GM12878 (cell line): ENCODE data around the gene MTRR. TPM values are rescaled to one million over a fixed set of nuclear protein-coding genes. Genes with fewer than 3 reads are reported as not detected.

Experiments used
- ATAC-seq: fragments of 200-7000 bp; cut with Tn5 transposase; 3 replicates; pipeline ENCODE4 v1.9.1; 2020; ENCODE audit warnings: mild to moderate bottlenecking, moderate library complexity
- BruUV-seq: library from RNA; stranded (reverse); fragments of 400-500 nt; replicated peaks from 2 replicates; lab custom pipeline; 2021; lab: Mats Ljungman, UMichigan
- CTCF ChIA-PET: fragments of 300-600 bp; sonication (Branson Sonifier 250); formaldehyde crosslinking; extraction: SDS; loops from one replicate; lab custom pipeline; 2021; ENCODE audit warnings: inconsistent platforms; lab: Yijun Ruan, JAX
- POLR2A ChIA-PET: fragments of 350-600 bp; formaldehyde crosslinking; extraction: SDS; loops from one replicate; lab custom pipeline; 2021; ENCODE audit warnings: inconsistent platforms; lab: Charles Lee
- RAD21 ChIA-PET: fragments of 300-600 bp; sonication (Branson Sonifier 250); formaldehyde crosslinking; loops from one replicate; lab custom pipeline; 2023; ENCODE audit warnings: antibody characterized with exemption; ENCODE audit not compliant: unreplicated experiment; lab: Charles Lee
- SMC1A ChIA-PET: fragments of 300-600 bp; sonication (Branson Sonifier 250); formaldehyde crosslinking; loops from one replicate; lab custom pipeline; 2023; ENCODE audit not compliant: unreplicated experiment, uncharacterized antibody; lab: Charles Lee
- DNase-seq: peaks from one replicate; pipeline ENCODE4 v3.0.0-alpha.2; 2011; ENCODE audit warnings: low read depth, low spot score
- FAIRE-seq: peaks from 3 replicates; lab custom pipeline; 2011; peaks lifted over from hg19 to GRCh38; lab: Jason Lieb, UNC
- H2AFZ ChIP-seq: 2 replicates; pipeline ENCODE4 v1.6.0; 2011; ENCODE audit warnings: low read depth, low read length, control low read depth; ENCODE audit not compliant: control insufficient read depth
- H3K27ac ChIP-seq: 2 replicates; pipeline ENCODE4 v1.5.1; 2011; ENCODE audit warnings: control low read depth; ENCODE audit not compliant: control insufficient read depth, insufficient read depth
- H3K27me3 ChIP-seq, 2 experiments: replicated peaks in 1 of 2; 2 replicates each; pipeline versions ENCODE4 v1.6.0 to v1.6.1; 2011; ENCODE audit warnings: low read length in 1 of 2; ENCODE audit not compliant: control insufficient read depth in 2 of 2, insufficient read depth in 2 of 2
- H3K36me3 ChIP-seq, 2 experiments: 2 replicates each; pipeline ENCODE4 v1.5.1; 2011; ENCODE audit warnings: low read length in 1 of 2; ENCODE audit not compliant: control insufficient read depth in 2 of 2, insufficient read depth in 2 of 2
- H3K4me1 ChIP-seq: 2 replicates; pipeline ENCODE4 v1.6.1; 2011; ENCODE audit warnings: mild to moderate bottlenecking, low read length, moderate library complexity, mixed read lengths; ENCODE audit not compliant: control insufficient read depth, insufficient read depth
- H3K4me2 ChIP-seq: 2 replicates; pipeline ENCODE4 v1.6.0; 2011; ENCODE audit warnings: control low read depth; ENCODE audit not compliant: control insufficient read depth, insufficient read depth
- H3K4me3 ChIP-seq: fragments of 200-600 bp; sonication (generic); 2 replicates; pipeline ENCODE4 v1.5.1; 2016
- H3K79me2 ChIP-seq: 2 replicates; pipeline ENCODE4 v1.6.0; 2011; ENCODE audit warnings: low read length; ENCODE audit not compliant: control insufficient read depth, insufficient read depth
- H3K9ac ChIP-seq: 2 replicates; pipeline ENCODE4 v1.8.0; 2011; ENCODE audit warnings: low read length, control low read depth, mixed read lengths; ENCODE audit not compliant: control insufficient read depth, insufficient read depth
- H3K9me3 ChIP-seq: replicated peaks from 3 replicates; pipeline ENCODE4 v1.5.1; 2011; ENCODE audit warnings: mild to moderate bottlenecking, low read length; ENCODE audit not compliant: control insufficient read depth, insufficient read depth
- H4K20me1 ChIP-seq: 2 replicates; pipeline ENCODE4 v1.6.0; 2011; ENCODE audit not compliant: control insufficient read depth, insufficient read depth
- CHD1 ChIP-seq: IDR thresholded peaks from 2 replicates; pipeline ENCODE4 v1.6.1; 2012; ENCODE audit warnings: low read depth, low read length, improper control_type of control experiment
- CHD2 ChIP-seq: IDR thresholded peaks from 2 replicates; pipeline ENCODE4 v1.6.1; 2011; ENCODE audit warnings: low read depth, low read length, improper control_type of control experiment, borderline replicate concordance
- CREM ChIP-seq: IDR thresholded peaks from 2 replicates; pipeline ENCODE4 v1.6.1; 2014; ENCODE audit warnings: antibody characterized with exemption, low read depth
- EP300 ChIP-seq, 2 experiments: fragments of 150-350 bp in 1 of 2; IDR thresholded peaks; 2 replicates each; pipeline ENCODE4 v1.6.1; 2011 to 2012; ENCODE audit warnings: low read depth in 2 of 2, low read length in 2 of 2, borderline replicate concordance in 1 of 2, improper control_type of control experiment in 1 of 2, inconsistent platforms in 1 of 2; ENCODE audit not compliant: control insufficient read depth in 1 of 2
- MTA2 ChIP-seq: fragments of 450-650 bp; IDR thresholded peaks from 2 replicates; pipeline ENCODE4 v1.6.1; 2016; ENCODE audit warnings: low read depth, mild to moderate bottlenecking, moderate library complexity
- NBN ChIP-seq: fragments of 450-650 bp; IDR thresholded peaks from 2 replicates; pipeline ENCODE4 v1.6.1; 2016
- NR2C1 ChIP-seq: fragments of 450-650 bp; IDR thresholded peaks from 2 replicates; pipeline ENCODE4 v1.6.1; 2017; ENCODE audit warnings: antibody characterized with exemption, mild to moderate bottlenecking, moderate library complexity
- NR2C2 ChIP-seq: IDR thresholded peaks from 2 replicates; pipeline ENCODE4 v1.6.1; 2011; ENCODE audit warnings: borderline replicate concordance, low read depth; ENCODE audit not compliant: control insufficient read depth, insufficient read length
- RAD51 ChIP-seq: fragments of 450-650 bp; IDR thresholded peaks from 2 replicates; pipeline ENCODE4 v1.6.1; 2016; ENCODE audit warnings: moderate library complexity, mild to moderate bottlenecking, inconsistent platforms
- ZNF207 ChIP-seq: fragments of 450-650 bp; IDR thresholded peaks from 2 replicates; pipeline ENCODE4 v1.6.1; 2014; ENCODE audit warnings: antibody characterized with exemption, mild to moderate bottlenecking, borderline replicate concordance
- ZNF592 ChIP-seq: fragments of 450-650 bp; IDR thresholded peaks from 2 replicates; pipeline ENCODE4 v1.6.1; 2017; ENCODE audit warnings: mild to moderate bottlenecking, moderate library complexity
- WGBS: methylation state at CpG from one replicate; pipeline ENCODE4 v1.1.6; 2016; ENCODE audit warnings: low lambda C conversion rate; ENCODE audit not compliant: insufficient replicate concordance, insufficient coverage; ENCODE audit errors: missing lambda C conversion rate; 5-methylcytosine and 5-hydroxymethylcytosine counted together
- in situ Hi-C: fragments of 300-500 bp; cut with MboI; formaldehyde crosslinking; loops from 9 replicates; pipeline ENCODE4 v1.14.3; 2018; ENCODE audit warnings: mixed read lengths
- intact Hi-C: fragments of 100-400 bp; cut with micrococcal nuclease; formaldehyde crosslinking; loops from one replicate; pipeline ENCODE4 v1.14.2; 2022; ENCODE audit not compliant: unreplicated experiment
- polyA plus RNA-seq, 11 experiments: library from polyadenylated mRNA; depleted of rRNA in 4 of 11; unstranded in 6 of 11; stranded (reverse) in 5 of 11; fragments of >200 nt; fragmentation: Nextera tagmentation in 4 of 11; fragmentation: Illumina TruSeq in 1 of 11; extraction: Ambion mirVana in 4 of 11; extraction: Trizol in 1 of 11; gene quantifications; 1 replicate in 1 of 11; 2 replicates in 10 of 11; pipeline versions ENCODE4 v1.2.1 to v1.2.3, GENCODE V29; 2011 to 2016; ENCODE audit warnings: inconsistent platforms in 2 of 11, missing spikeins in 2 of 11, low read depth in 1 of 11
- total RNA-seq, 4 experiments: library from RNA; depleted of rRNA in 3 of 4; stranded (reverse); fragments of >200 nt in 3 of 4; fragmentation: Illumina TruSeq in 1 of 4; extraction: Trizol in 1 of 4; gene quantifications; 2 replicates each; pipeline versions ENCODE4 v1.2.1 to v1.2.3, GENCODE V29; 2013 to 2021
- TF ChIP-seq, protein P1 (sequence below): IDR thresholded peaks from 2 replicates; pipeline ENCODE4 v1.6.1; 2011; ENCODE audit warnings: low read depth, low read length, improper control_type of control experiment, borderline replicate concordance
- TF ChIP-seq, protein P2 (sequence below): fragments of 450-650 bp; conservative IDR thresholded peaks from 2 replicates; pipeline ENCODE4 v1.6.1; 2017; ENCODE audit warnings: mild to moderate bottlenecking, moderate library complexity

The MTRR gene
- total and polyA plus RNA-seq, 10 of the 15 experiments (the other 5 are each of a cell fraction or from before 2014, with no cell fraction given), result 13.8 to 76.9 (median 38.0) TPM

- Histone ChIP-seq H2AFZ (no peak within 1 kb of the TSS), H3K4me3 (no peak within 1 kb of the TSS; the same call in 1 of the 2 replicates), H3K4me2 (peak within 1 kb of the TSS; percentile 22; the same call in 1 of the 2 replicates), H3K36me3 (no peaks in the 10 kb centered on the region), H3K9ac (no peak within 1 kb of the TSS), H3K27me3 (peaks cover 6 to 9% of the 10 kb centered on the region in 2 experiments; a peak in 3 of 4 replicates), H3K27ac (no peak within 1 kb of the TSS), H3K9me3 (no peaks in the 10 kb centered on the region; the same call in 2 of the 3 replicates), H4K20me1 (no peaks in the 10 kb centered on the region), H3K79me2 (no peaks in the 10 kb centered on the region), H3K4me1 (no peaks in the 10 kb centered on the region)
- DNase-seq (no peak), ATAC-seq (no peak), FAIRE-seq (no peak)
- CTCF ChIA-PET, result no interaction called here
- RAD21 ChIA-PET, result no interaction called here
- intact Hi-C loops (no loop called here), in situ Hi-C loops (no loop called here)
- POLR2A ChIA-PET, result interaction anchor here (0.6 kb wide), 1 partner anchor 120 kb away, joined by 3 read pairs; no protein-coding TSS in a partner anchor
- SMC1A ChIA-PET, result no interaction called here
- 60% methylated on average over 1 of the region's 76 CpGs for WGBS
- no TSS peak for BruUV-seq
- TF ChIP-seq CREM (no peak), EP300 (IDR thresholded peaks at IDR 0.05; ENCODE audit: borderline replicate concordance in 1 of 2, control insufficient read depth in 1 of 2, low read depth in 2 of 2, low read length in 2 of 2) (no peak), MTA2 (no peak), ZNF207 (no peak), NR2C2 (no peak), RAD51 (no peak), CHD1 (no peak), NBN (no peak), CHD2 (no peak), ZNF592 (no peak), NR2C1 (no peak)
- TF ChIP-seq, protein P1, sequence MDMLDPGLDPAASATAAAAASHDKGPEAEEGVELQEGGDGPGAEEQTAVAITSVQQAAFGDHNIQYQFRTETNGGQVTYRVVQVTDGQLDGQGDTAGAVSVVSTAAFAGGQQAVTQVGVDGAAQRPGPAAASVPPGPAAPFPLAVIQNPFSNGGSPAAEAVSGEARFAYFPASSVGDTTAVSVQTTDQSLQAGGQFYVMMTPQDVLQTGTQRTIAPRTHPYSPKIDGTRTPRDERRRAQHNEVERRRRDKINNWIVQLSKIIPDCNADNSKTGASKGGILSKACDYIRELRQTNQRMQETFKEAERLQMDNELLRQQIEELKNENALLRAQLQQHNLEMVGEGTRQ, result no peak
- TF ChIP-seq, protein P2, sequence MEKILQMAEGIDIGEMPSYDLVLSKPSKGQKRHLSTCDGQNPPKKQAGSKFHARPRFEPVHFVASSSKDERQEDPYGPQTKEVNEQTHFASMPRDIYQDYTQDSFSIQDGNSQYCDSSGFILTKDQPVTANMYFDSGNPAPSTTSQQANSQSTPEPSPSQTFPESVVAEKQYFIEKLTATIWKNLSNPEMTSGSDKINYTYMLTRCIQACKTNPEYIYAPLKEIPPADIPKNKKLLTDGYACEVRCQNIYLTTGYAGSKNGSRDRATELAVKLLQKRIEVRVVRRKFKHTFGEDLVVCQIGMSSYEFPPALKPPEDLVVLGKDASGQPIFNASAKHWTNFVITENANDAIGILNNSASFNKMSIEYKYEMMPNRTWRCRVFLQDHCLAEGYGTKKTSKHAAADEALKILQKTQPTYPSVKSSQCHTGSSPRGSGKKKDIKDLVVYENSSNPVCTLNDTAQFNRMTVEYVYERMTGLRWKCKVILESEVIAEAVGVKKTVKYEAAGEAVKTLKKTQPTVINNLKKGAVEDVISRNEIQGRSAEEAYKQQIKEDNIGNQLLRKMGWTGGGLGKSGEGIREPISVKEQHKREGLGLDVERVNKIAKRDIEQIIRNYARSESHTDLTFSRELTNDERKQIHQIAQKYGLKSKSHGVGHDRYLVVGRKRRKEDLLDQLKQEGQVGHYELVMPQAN, result no peak
Measured at GRCh38 chr5:7850395-7851239, 18.3 kb upstream of the MTRR start, which contains the start of gene CFAP90. CFAP90 (minus strand) TSS chr5:7851133; CDS start chr5:7851021, 112 bp downstream.
